ENCODE measurements around the gene SLC35B2.

The SLC35B2 gene

GRCh38 chr6:44266347-44266746 lies 9.0 kb upstream of the SLC35B2 start:
- no peak for DNase-seq

- no peak for DNase-seq
Measured at GRCh38 chr6:44265722-44266233, 8.4 kb upstream of the SLC35B2 start.

- peak; percentile 37 for DNase-seq
Measured at GRCh38 chr6:44265007-44265721, 7.8 kb upstream of the SLC35B2 start, which contains the start of gene NFKBIE. NFKBIE (minus strand) TSS chr6:44265551; CDS start chr6:44265346, 205 bp downstream.

- DNase-seq: no peak
Measured at GRCh38 chr6:44264154-44265006, 7.1 kb upstream of the SLC35B2 start.

GRCh38 chr6:44263354-44264100 lies 6.2 kb upstream of the SLC35B2 start:
- no peak for DNase-seq

- DNase-seq: no peak
Measured at GRCh38 chr6:44262467-44263353, 5.4 kb upstream of the SLC35B2 start.

- no peak for DNase-seq
Measured at GRCh38 chr6:44261581-44261980, 4.3 kb upstream of the SLC35B2 start.

GRCh38 chr6:44260451-44261297 lies 3.3 kb upstream of the SLC35B2 start:
- DNase-seq: no peak

- DNase-seq: no peak
Measured at GRCh38 chr6:44260011-44260410, 2.7 kb upstream of the SLC35B2 start.

GRCh38 chr6:44258921-44259320 lies 1.6 kb upstream of the SLC35B2 start:
- DNase-seq: no peak

- DNase-seq: no peak
Measured at GRCh38 chr6:44258325-44258863, 1.1 kb upstream of the SLC35B2 start.

- DNase-seq: no peak
Measured at GRCh38 chr6:44257753-44258324, 511 bp upstream of the SLC35B2 start.

- DNase-seq: no peak
Measured at GRCh38 chr6:44256775-44257024, 628 bp downstream of the SLC35B2 start.

GRCh38 chr6:44255871-44256774 lies 1.2 kb downstream of the SLC35B2 start:
- no peak for DNase-seq

GRCh38 chr6:44255105-44255808 lies 2.1 kb downstream of the SLC35B2 start:
- no peak for DNase-seq

- no peak for DNase-seq
Measured at GRCh38 chr6:44254191-44255104, 2.9 kb downstream of the SLC35B2 start.

GRCh38 chr6:44253307-44254101 lies 3.8 kb downstream of the SLC35B2 start:
- no peak for DNase-seq

Measured in NCI-H1417 treated with DMSO at 0.1 percent for 48 hours (cell line).